ENCODE measurements around the gene GUCY1B1.
A peak's percentile ranks its signal among the peaks of the same experiment; 100 is the strongest.
"Not testable (repeated sequence)": the region's sequence is repeated elsewhere in the genome, so short reads cannot be mapped to it uniquely, and the experiment has no call there.

Gene GUCY1B1

GRCh38 chr4:155762334-155762733 is 3.5 kb downstream of the GUCY1B1 start:
- no peak for DNase-seq (ENCODE audit: low read depth)

GRCh38 chr4:155763551-155763950 is 4.7 kb downstream of the GUCY1B1 start:
- DNase-seq (ENCODE audit: low read depth) = no peak

GRCh38 chr4:155765149-155765548 is 6.3 kb downstream of the GUCY1B1 start:
- no peak for DNase-seq (ENCODE audit: low read depth)

GRCh38 chr4:155766622-155767021 is 7.8 kb downstream of the GUCY1B1 start:
- no peak for DNase-seq (ENCODE audit: low read depth)

GRCh38 chr4:155768370-155768769 is 9.5 kb downstream of the GUCY1B1 start:
- DNase-seq (ENCODE audit: low read depth) = no peak

- DNase-seq (ENCODE audit: low read depth) = no peak
Observed at GRCh38 chr4:155769090-155769489, 10.3 kb downstream of the GUCY1B1 start.

GRCh38 chr4:155772459-155773195 is 13.8 kb downstream of the GUCY1B1 start:
- DNase-seq (ENCODE audit: low read depth) = no peak

- DNase-seq (ENCODE audit: low read depth) = no peak
Observed at GRCh38 chr4:155773196-155773800, 14.5 kb downstream of the GUCY1B1 start.

- DNase-seq (ENCODE audit: low read depth) = no peak
Observed at GRCh38 chr4:155774033-155774432, 15.2 kb downstream of the GUCY1B1 start.

GRCh38 chr4:155777971-155778735 is 19.3 kb downstream of the GUCY1B1 start:
- DNase-seq (ENCODE audit: low read depth) = no peak

GRCh38 chr4:155780775-155781174 is 22.0 kb downstream of the GUCY1B1 start:
- peak; percentile 14 for DNase-seq (ENCODE audit: low read depth)

GRCh38 chr4:155781249-155781831 is 22.5 kb downstream of the GUCY1B1 start:
- no peak for DNase-seq (ENCODE audit: low read depth)

- DNase-seq (ENCODE audit: low read depth) = no peak
Observed at GRCh38 chr4:155784637-155785036, 25.8 kb downstream of the GUCY1B1 start.

- DNase-seq (ENCODE audit: low read depth) = no peak
Observed at GRCh38 chr4:155785828-155786227, 27.0 kb downstream of the GUCY1B1 start.

GRCh38 chr4:155787113-155787710 is 28.4 kb downstream of the GUCY1B1 start:
- DNase-seq (ENCODE audit: low read depth) = peak; percentile 61

- DNase-seq (ENCODE audit: low read depth) = no peak
Observed at GRCh38 chr4:155789391-155789790, 30.6 kb downstream of the GUCY1B1 start.

- no peak for DNase-seq (ENCODE audit: low read depth)
Observed at GRCh38 chr4:155789982-155790381, 31.2 kb downstream of the GUCY1B1 start.

GRCh38 chr4:155794589-155795236 is 35.9 kb downstream of the GUCY1B1 start:
- no peak for DNase-seq (ENCODE audit: low read depth)

GRCh38 chr4:155795991-155796390 is 37.2 kb downstream of the GUCY1B1 start:
- DNase-seq (ENCODE audit: low read depth) = peak; percentile 53

- DNase-seq (ENCODE audit: low read depth) = not testable (repeated sequence)
Observed at GRCh38 chr4:155797581-155797980, 38.8 kb downstream of the GUCY1B1 start.

- no peak for DNase-seq (ENCODE audit: low read depth)
Observed at GRCh38 chr4:155799116-155799793, 40.4 kb downstream of the GUCY1B1 start.

All from ELR (cell line).